HG03095 (cell line): ENCODE results near the gene SLK.

Experiments used
- ATAC-seq: cut with Tn5 transposase; IDR thresholded peaks from one replicate; pipeline ENCODE4 v1.9.1; 2021; ENCODE audit warnings: moderate library complexity; ENCODE audit not compliant: unreplicated experiment

The SLK gene

GRCh38 chr10:104032144-104032775 is 65.3 kb downstream of the SLK start:
- no peak for ATAC-seq

GRCh38 chr10:104033401-104033930 is 66.5 kb downstream of the SLK start:
- ATAC-seq = no peak

- no peak for ATAC-seq
These were observed 67.0 kb downstream of the SLK start for GRCh38 chr10:104033966-104034365.

DNA sequence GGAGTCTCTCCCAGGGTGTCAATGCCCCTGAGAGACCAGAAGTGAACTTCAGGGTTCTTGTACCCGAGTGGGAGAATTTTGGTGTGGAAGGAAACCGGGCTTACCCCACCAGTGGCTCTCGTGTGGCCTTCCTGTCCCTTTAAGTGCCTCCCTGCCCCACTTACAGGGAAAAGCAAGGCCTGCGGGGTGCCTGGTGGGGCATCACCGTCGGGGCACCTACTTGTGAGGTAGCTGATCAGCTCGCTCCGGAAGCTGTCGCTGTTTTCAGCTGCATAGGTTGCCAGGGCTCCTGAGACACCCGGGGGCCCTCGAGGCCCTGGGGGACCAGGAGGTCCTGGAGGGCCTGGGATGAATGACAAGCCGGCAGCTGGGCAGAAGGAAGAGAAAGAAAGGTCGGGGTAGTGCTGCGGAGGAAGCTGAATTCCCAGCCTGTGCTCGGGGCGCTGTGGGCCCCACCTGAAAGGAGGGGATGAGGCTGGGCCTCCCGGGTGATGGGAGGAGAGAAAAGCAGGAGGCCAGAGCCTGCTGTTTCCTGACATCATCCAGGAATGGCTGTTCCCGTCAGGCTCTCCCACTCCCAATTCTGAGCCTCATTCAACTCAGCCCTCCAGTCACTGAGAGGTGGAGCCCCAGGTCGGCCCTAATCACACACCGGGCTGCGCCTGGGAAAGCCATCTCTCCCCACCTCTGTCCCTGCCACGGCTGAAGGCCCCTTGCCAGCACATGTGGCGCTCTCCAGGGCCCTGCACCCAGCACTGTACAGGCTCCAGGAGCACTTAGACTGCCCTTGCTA is 67.7 kb downstream of the SLK start:
- ATAC-seq = no peak

- ATAC-seq = no peak
These were observed 68.5 kb downstream of the SLK start for GRCh38 chr10:104035194-104036068.

GRCh38 chr10:104036069-104036384 is 69.1 kb downstream of the SLK start:
- ATAC-seq = no peak

DNA sequence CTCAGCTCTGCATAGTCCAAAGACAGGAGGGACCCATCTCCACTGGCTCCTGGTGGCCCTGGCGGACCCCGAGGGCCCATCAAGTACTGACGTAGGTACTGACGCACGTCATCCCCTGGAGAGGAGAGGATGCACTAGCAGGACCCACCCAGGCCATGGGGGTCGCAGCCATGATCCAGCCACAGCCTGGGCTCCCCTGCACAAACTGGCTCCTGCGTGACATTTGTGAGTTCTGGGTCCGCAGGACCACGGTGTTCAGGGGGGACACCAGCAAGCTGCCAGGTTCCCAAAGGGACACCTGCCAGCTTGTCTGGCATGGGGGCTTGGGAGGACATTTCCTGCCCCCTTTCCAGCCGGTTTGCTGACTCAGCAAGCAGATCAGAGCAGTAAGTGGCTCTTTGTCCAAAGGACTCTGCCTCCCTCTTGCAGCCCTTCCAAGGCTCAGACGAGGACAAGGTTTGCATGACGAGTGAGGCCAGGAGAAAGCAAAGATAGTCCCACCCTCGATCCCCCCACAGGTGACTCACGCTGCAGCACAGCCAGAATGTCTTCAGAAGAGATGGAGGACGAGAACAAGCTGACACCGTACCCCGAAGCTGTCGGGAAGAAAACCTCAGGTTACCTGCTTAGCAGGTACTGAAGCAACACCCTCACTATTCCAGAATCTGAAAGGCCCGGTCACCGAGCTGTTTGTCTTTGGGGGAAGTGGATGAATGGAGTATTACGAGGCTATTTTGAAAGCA is 69.7 kb downstream of the SLK start:
- ATAC-seq = no peak

DNA sequence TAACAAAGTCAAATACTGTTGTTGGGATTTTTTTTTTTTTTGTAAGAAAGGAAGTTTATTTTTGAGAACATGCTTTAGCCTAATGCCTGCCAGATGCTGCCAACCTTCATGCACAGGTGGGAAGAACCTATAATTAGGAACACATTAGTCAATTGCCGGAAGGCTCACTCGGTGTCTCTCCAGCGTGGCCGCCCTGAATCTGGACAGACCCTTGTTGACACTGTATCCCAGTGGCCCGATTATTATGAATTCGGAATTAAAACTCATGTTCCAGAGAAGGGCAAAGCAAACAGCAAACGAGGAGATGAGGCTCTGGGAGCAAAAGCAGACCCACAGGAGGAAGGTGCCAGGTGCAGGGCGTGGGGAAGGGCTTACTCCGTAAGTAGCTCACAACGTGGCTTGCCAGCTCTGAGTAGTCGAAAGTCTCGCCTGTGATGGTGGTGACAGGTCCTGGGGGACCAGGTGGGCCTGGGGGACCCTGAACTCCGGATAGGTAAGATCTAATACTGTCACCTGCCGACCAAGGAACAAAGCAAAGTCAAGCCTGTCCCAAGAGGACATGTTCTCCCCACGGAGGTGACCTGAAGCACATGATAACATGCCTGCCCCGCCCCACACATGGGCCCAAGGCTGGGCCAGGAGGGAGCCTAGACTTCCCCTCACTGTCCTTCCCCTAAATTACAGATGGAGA is 70.5 kb downstream of the SLK start:
- no peak for ATAC-seq

DNA sequence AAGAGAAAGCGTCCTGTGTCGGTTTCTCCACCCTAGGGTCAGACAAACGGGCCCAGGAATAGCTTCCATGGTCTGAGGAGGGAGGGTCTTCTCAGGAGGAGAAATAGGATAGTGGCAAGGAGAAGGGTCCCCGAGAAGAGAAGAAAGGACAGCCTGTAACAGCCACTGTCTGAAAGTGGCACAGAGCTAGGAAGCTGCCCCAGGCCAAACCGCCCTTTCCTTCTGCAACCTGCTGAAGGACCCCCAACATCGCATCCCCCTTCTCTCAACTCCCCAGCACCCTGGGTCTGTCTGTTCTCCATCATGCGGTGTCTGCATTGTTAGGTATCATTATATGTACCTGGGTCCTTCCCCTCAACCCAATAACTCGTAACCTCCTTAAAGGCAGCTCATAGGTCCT is 71.6 kb downstream of the SLK start:
- no peak for ATAC-seq

- ATAC-seq = no peak
These were observed 72.2 kb downstream of the SLK start for GRCh38 chr10:104038958-104039752.

DNA sequence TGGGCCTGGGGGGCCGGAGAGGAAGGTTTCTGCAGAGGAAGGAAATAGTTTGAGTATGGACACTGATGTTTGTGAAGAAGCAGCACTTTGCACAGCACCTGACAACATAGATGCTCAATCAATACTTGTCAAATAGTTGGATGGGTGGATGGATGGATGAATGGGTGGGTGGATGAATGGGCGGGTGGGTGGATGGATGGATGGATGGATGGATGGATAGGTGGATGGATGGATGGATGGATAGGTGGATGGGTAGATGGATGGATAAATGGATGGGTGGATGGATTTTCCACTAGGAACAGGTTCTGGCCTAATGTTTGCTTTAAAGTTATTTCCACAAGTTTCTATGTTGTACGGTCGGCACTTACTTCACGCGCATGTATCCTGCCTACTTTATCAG is 73.4 kb downstream of the SLK start:
- ATAC-seq = no peak

GRCh38 chr10:104040862-104041789 is 74.2 kb downstream of the SLK start:
- no peak for ATAC-seq

DNA sequence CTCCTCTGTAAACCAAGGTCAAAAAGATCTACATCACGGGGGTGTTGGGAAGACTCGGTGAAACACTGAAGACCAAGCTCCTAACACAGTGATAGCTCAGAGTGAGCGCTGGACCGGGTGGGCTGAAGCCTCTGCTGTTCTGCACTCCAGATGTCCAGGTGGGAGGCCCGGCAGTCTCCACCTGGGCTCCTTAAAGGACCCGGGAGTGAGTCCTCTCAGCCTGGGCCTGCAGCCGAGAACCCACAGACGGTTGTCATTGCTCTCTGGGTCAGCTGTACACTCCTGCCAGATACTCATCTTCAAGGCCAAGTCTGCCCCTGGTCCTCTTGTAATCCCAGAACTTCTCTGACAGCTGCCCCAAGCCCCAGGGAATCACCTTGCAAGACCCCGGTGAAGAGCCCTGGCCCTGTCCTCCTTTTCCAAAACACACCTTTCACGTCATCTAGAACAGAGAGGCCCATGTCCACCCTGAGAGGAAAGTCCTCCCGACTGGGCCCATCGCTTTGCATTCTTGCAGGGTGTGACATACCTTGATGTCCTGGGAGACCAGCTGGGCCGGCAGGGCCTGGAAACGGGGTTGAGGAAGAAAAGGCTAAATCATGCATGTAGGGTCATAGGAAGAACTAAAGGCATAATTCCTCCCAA is 75.1 kb downstream of the SLK start:
- no peak for ATAC-seq

DNA sequence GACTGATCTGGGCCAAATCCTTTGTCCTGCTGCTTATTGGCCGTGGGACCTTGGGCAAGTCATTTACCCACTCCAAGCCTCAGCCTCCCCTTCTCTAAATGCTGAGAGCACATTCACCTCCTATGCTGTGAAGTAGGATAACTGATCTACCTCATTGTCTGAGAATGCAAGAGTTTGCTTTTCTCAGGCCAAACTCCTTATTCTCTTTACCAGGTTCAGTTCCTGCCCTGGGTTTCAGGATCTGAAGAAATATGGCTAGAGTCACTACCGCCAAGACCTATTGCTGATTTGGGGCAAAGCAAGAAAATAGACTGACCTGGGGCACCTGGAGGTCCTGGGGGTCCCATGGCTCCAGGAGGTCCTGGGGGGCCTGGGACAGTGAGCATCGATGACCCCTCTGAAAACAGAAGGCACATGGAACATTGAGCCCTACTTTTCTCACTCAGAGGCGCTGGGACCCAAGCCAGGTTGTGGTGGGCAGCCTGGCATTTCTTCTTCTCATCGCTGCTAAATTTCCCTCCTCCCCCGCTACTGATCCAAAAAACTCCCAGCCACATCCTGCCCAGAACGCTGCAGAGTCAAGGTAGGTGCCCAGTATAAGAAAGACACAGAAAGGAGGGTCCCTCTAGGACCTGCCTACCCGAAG is 76.4 kb downstream of the SLK start:
- ATAC-seq = no peak

- ATAC-seq = no peak
These were observed 76.9 kb downstream of the SLK start for GRCh38 chr10:104043854-104044253.

GRCh38 chr10:104045151-104046089 is 78.5 kb downstream of the SLK start:
- no peak for ATAC-seq
